K562 (cell line): Measurements from ENCODE around the gene RCE1. TPM values are rescaled to one million over a fixed set of nuclear protein-coding genes. Genes with fewer than 3 reads are reported as not detected.

Experiments
- ATAC-seq: fragments of 200-7000 bp; cut with Tn5 transposase; 3 replicates; pipeline ENCODE4 v1.9.1; 2020; ENCODE audit warnings: moderate library complexity
- BruUV-seq: library from RNA; stranded (reverse); fragments of 400-500 nt; replicated peaks from 2 replicates; lab custom pipeline; 2021; lab: Mats Ljungman, UMichigan
- CTCF ChIA-PET: fragments of 300-600 bp; formaldehyde crosslinking; extraction: SDS; loops from one replicate; lab custom pipeline; 2021; ENCODE audit warnings: low intra/inter-chr PET ratio; lab: Yijun Ruan, JAX
- POLR2A ChIA-PET: fragments of 300-600, 350-650 bp; sonication (Branson Sonifier 250); formaldehyde crosslinking; extraction: SDS; loops from one replicate; lab custom pipeline; 2021; ENCODE audit warnings: antibody characterized with exemption, inconsistent platforms; lab: Yijun Ruan, JAX
- DNase-seq, 4 experiments: peaks; one replicate each; pipeline versions ENCODE4 v3.0.0 to v3.0.0-alpha.2; 2011 to 2018; ENCODE audit warnings: low spot score in 3 of 4, mixed read lengths in 3 of 4; ENCODE audit errors: extremely low read depth in 1 of 4
- FAIRE-seq: peaks from 2 replicates; lab custom pipeline; 2011; peaks lifted over from hg19 to GRCh38; lab: Jason Lieb, UNC
- H2AFZ ChIP-seq: 2 replicates; pipeline ENCODE4 v1.6.0; 2011; ENCODE audit warnings: low read depth, low read length, control low read depth, inconsistent platforms
- H3K27ac ChIP-seq: fragments of 200-600 bp; 3 replicates; pipeline ENCODE4 v1.8.0; 2011; ENCODE audit warnings: low read depth, mild to moderate bottlenecking, control low read depth, inconsistent platforms, low read length, moderate library complexity, mixed read lengths; ENCODE audit errors: extremely low read depth
- H3K27me3 ChIP-seq, 2 experiments: fragments of 300-600 bp in 1 of 2; 2 replicates in 1 of 2; 3 replicates in 1 of 2; pipeline versions ENCODE4 v1.6.0 to v1.8.0; 2011; ENCODE audit warnings: inconsistent platforms in 2 of 2, low read length in 2 of 2, mild to moderate bottlenecking in 1 of 2, mixed read lengths in 1 of 2, moderate library complexity in 1 of 2; ENCODE audit not compliant: control insufficient read depth in 2 of 2, insufficient read depth in 2 of 2
- H3K36me3 ChIP-seq: fragments of 300-600 bp; 3 replicates; pipeline ENCODE4 v1.8.0; 2011; ENCODE audit warnings: mild to moderate bottlenecking, low read length, inconsistent platforms; ENCODE audit not compliant: control insufficient read depth, insufficient read depth
- H3K4me1 ChIP-seq, 2 experiments: fragments of 200-600 bp in 1 of 2; replicated peaks in 1 of 2; 2 replicates in 1 of 2; 3 replicates in 1 of 2; pipeline versions ENCODE4 v1.5.1 to v1.8.0; 2011; ENCODE audit warnings: inconsistent platforms in 2 of 2, low read length in 2 of 2, mild to moderate bottlenecking in 1 of 2, mixed read lengths in 1 of 2, moderate library complexity in 1 of 2; ENCODE audit not compliant: control insufficient read depth in 2 of 2, insufficient read depth in 2 of 2
- H3K4me2 ChIP-seq: 2 replicates; pipeline ENCODE4 v1.6.1; 2011; ENCODE audit warnings: low read length, control low read depth, inconsistent platforms, mixed read lengths; ENCODE audit not compliant: insufficient read depth
- H3K4me3 ChIP-seq: fragments of 200-600 bp; sonication (generic), shearing (Covaris generic); 2 replicates; pipeline ENCODE4 v1.5.1; 2016; ENCODE audit warnings: control low read depth, inconsistent platforms
- H3K79me2 ChIP-seq: fragments of 200-600 bp; 3 replicates; pipeline ENCODE4 v1.8.0; 2011; ENCODE audit warnings: low read length, inconsistent platforms; ENCODE audit not compliant: control insufficient read depth, insufficient read depth
- H3K9ac ChIP-seq, 2 experiments: 2 replicates each; pipeline versions ENCODE4 v1.6.0 to v1.6.1; 2011; ENCODE audit warnings: low read depth in 2 of 2, low read length in 2 of 2, control low read depth in 1 of 2, inconsistent platforms in 1 of 2, mild to moderate bottlenecking in 1 of 2, mixed read lengths in 1 of 2; ENCODE audit not compliant: insufficient read depth in 1 of 2
- H3K9me1 ChIP-seq: one replicate; pipeline ENCODE4 v1.6.0; 2011; ENCODE audit warnings: inconsistent platforms, mild to moderate bottlenecking, low read length, moderate library complexity; ENCODE audit not compliant: control insufficient read depth, insufficient read depth
- H3K9me3 ChIP-seq: replicated peaks from 2 replicates; pipeline ENCODE4 v1.5.1; 2011; ENCODE audit warnings: low read depth, low read length, inconsistent platforms; ENCODE audit not compliant: control insufficient read depth, insufficient read depth
- H4K20me1 ChIP-seq: replicated peaks from 2 replicates; pipeline ENCODE4 v1.6.1; 2011; ENCODE audit warnings: low read length, inconsistent platforms, mixed read lengths; ENCODE audit not compliant: control insufficient read depth, insufficient read depth
- MBD2 ChIP-seq: sonication (generic); IDR thresholded peaks from 2 replicates; pipeline ENCODE4 v1.6.1; 2016; ENCODE audit warnings: low read depth, borderline replicate concordance
- MCM3 ChIP-seq: fragments of 450-650 bp; IDR thresholded peaks from 2 replicates; pipeline ENCODE4 v1.6.1; 2016
- MIER1 ChIP-seq: fragments of 450-650 bp; IDR thresholded peaks from 2 replicates; pipeline ENCODE4 v1.6.1; 2016; ENCODE audit warnings: antibody characterized with exemption, mild to moderate bottlenecking, low read depth
- MLX ChIP-seq, 2 experiments: fragments of 450-650 bp in 1 of 2; sonication (generic) in 1 of 2; formaldehyde crosslinking; conservative IDR thresholded peaks; 2 replicates each; pipeline versions ENCODE4 v1.4.0 to v1.8.1; 2020 to 2022; ENCODE audit warnings: mild to moderate bottlenecking in 1 of 2, missing genetic modification reagents in 1 of 2
- MXI1 ChIP-seq: IDR thresholded peaks from 2 replicates; pipeline ENCODE4 v1.6.1; 2011; ENCODE audit warnings: low read depth, mild to moderate bottlenecking, improper control_type of control experiment, low read length
- RBM15 ChIP-seq: fragments of 200-400 bp; formaldehyde crosslinking; IDR thresholded peaks from 2 replicates; pipeline ENCODE4 v1.6.1; 2018; ENCODE audit warnings: mild to moderate bottlenecking, low read length, moderate library complexity; ENCODE audit not compliant: insufficient read depth
- TAF15 ChIP-seq: fragments of 200-400 bp; formaldehyde crosslinking; IDR thresholded peaks from 2 replicates; pipeline ENCODE4 v1.6.1; 2017; ENCODE audit warnings: mild to moderate bottlenecking, low read depth, low read length, moderate library complexity
- TEAD2 ChIP-seq: fragments of 450-650 bp; IDR thresholded peaks from 2 replicates; pipeline ENCODE4 v1.6.1; 2016; ENCODE audit warnings: missing genetic modification characterization, control low read depth, missing compliant biosample characterization
- USF1 ChIP-seq: sonication (generic); formaldehyde crosslinking; IDR thresholded peaks from 2 replicates; pipeline ENCODE4 v1.9.0; 2022; ENCODE audit warnings: mild to moderate bottlenecking, missing genetic modification reagents
- ZNF165 ChIP-seq: fragments of 250-450 bp; sonication (Bioruptor Pico); IDR thresholded peaks from 2 replicates; pipeline ENCODE4 v1.4.0; 2020; ENCODE audit warnings: borderline replicate concordance
- ZNF24 ChIP-seq: fragments of 450-650 bp; IDR thresholded peaks from 2 replicates; pipeline ENCODE4 v1.6.1; 2016
- ZNF282 ChIP-seq: sonication (generic); formaldehyde crosslinking; IDR thresholded peaks from 2 replicates; pipeline ENCODE4 v1.8.1; 2023; ENCODE audit warnings: missing genetic modification reagents
- WGBS: fragments of 100-300 bp; shearing (Covaris generic); methylation state at CpG from one replicate; pipeline ENCODE4 v1.1.6; 2016; ENCODE audit warnings: low coverage, mixed read lengths; ENCODE audit not compliant: insufficient coverage; ENCODE audit errors: missing lambda C conversion rate; 5-methylcytosine and 5-hydroxymethylcytosine counted together
- in situ Hi-C: fragments of 300-500 bp; cut with MboI; formaldehyde crosslinking; loops from 4 replicates; pipeline ENCODE4 v1.15.0; 2018; ENCODE audit warnings: inconsistent platforms, mixed read lengths
- intact Hi-C: fragments of 100-400 bp; cut with micrococcal nuclease; formaldehyde crosslinking; loops from 2 replicates; pipeline ENCODE4 v1.14.2; 2022
- polyA plus RNA-seq, 8 experiments: library from polyadenylated mRNA; depleted of rRNA in 4 of 8; stranded (reverse) in 5 of 8; unstranded in 3 of 8; fragments of >200 nt; fragmentation: Nextera tagmentation in 2 of 8; fragmentation: Illumina TruSeq in 1 of 8; extraction: Ambion mirVana in 2 of 8; extraction: Trizol in 1 of 8; gene quantifications; 2 replicates each; pipeline versions ENCODE4 v1.2.1 to v1.2.3, GENCODE V29; 2011 to 2014; ENCODE audit warnings: inconsistent platforms in 1 of 8, missing spikeins in 1 of 8
- total RNA-seq, 7 experiments: library from RNA; depleted of rRNA in 6 of 7; stranded (reverse); fragments of >200 nt in 6 of 7; fragmentation: Illumina TruSeq in 2 of 7; extraction: Trizol in 2 of 7; gene quantifications; 2 replicates each; pipeline versions ENCODE4 v1.2.1 to v1.2.3, GENCODE V29; 2011 to 2021; ENCODE audit warnings: low replicate concordance in 1 of 7
- TF ChIP-seq, protein P1 (sequence below): fragments of 250-450 bp; sonication (Bioruptor Pico); IDR thresholded peaks from 2 replicates; pipeline ENCODE4 v1.4.0; 2020; ENCODE audit warnings: mild to moderate bottlenecking, moderate library complexity
- TF ChIP-seq, protein P2 (sequence below): sonication (generic); formaldehyde crosslinking; IDR thresholded peaks from 2 replicates; pipeline ENCODE4 v1.8.1; 2022; ENCODE audit warnings: missing genetic modification reagents
- TF ChIP-seq, protein P3 (sequence below): fragments of 450-650 bp; formaldehyde crosslinking; IDR thresholded peaks from 2 replicates; pipeline ENCODE4 v1.4.0; 2022; ENCODE audit warnings: mild to moderate bottlenecking, moderate library complexity

RCE1 gene
- total and polyA plus RNA-seq, 9 of the 15 experiments (the other 6 are each of a cell fraction or from before 2014, with no cell fraction given) = 0.75 to 41.5 (median 15.1) TPM

DNA sequence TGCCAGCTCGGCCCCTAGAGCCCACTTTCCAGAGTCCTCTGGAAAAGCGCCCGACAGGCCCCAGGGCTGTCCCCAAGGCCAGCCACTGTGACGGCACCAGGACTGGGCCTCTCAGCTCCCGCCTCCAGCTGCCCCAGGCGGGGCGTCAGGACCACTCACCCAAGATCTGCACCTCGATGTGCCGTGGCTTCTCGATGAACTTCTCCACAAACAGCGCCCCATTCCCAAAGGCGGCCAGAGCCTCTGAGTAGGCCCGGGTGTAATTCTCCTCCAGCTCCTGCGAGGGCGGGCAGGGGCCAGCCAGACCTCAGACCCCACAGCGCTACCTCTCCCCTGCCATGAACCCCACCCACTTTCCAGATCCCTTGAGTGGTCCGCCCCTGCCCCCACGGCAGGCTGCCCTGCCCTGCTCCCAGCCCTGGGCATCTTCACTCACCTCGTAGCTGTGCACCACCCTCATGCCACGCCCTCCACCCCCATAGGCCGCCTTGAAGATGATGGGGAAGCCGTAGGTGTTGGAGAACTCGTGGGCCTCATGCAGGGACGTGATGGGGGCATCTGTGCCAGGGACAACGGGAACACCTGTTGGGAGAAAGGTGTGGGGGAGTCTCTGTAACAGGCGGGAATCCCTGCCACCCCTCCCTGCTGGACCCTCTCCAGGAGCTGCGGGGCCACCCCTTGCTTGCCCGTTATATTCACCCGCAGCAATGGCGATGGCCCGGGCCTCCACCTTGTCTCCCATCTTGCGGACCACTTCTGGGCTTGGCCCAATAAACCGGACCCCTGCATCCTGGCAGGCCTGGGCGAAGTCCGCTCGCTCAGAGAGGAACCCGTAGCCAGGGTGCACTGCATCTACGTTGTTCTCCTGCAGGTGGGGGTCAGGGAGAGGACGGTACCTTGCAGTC lies 27.6 kb downstream of the RCE1 start:
- WGBS = 92% methylated on average over 32 of the region's 39 CpGs
- CTCF ChIA-PET = no interaction called here
- no peak overlapping the region for H3K4me2 ChIP-seq
- H3K4me1 ChIP-seq = peaks cover 10 to 50% of the 10 kb centered on the region in 2 experiments; a peak in 4 of 5 replicates
- ATAC-seq = no peak
- no peak overlapping the region for H2AFZ ChIP-seq
- no peaks in the 10 kb centered on the region for H3K79me2 ChIP-seq
- no peak overlapping the region for H3K4me3 ChIP-seq
- no peaks in the 10 kb centered on the region for H3K27me3 ChIP-seq
- H4K20me1 ChIP-seq = no peaks in the 10 kb centered on the region
- H3K9ac ChIP-seq = peak overlapping the region in 1 of 2 experiments; percentile 20; a peak in 2 of 4 replicates
- in situ Hi-C loops = no loop called here
- TF ChIP-seq ZNF165 (CRISPR knock-in tag) = no peak
- no peak for TF ChIP-seq MIER1
- no peak for TF ChIP-seq MLX (CRISPR knock-in tag; conservative IDR thresholded peaks at IDR 0.05)
- no peak for TF ChIP-seq ZNF282 (CRISPR knock-in tag)
- TF ChIP-seq, protein P1, sequence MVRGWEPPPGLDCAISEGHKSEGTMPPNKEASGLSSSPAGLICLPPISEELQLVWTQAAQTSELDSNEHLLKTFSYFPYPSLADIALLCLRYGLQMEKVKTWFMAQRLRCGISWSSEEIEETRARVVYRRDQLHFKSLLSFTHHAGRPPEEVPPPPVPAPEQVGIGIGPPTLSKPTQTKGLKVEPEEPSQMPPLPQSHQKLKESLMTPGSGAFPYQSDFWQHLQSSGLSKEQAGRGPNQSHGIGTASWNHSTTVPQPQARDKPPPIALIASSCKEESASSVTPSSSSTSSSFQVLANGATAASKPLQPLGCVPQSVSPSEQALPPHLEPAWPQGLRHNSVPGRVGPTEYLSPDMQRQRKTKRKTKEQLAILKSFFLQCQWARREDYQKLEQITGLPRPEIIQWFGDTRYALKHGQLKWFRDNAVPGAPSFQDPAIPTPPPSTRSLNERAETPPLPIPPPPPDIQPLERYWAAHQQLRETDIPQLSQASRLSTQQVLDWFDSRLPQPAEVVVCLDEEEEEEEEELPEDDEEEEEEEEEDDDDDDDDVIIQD (CRISPR knock-in tag) = no peak
- TF ChIP-seq MXI1 = no peak
- TF ChIP-seq TAF15 = no peak
- no peak for TF ChIP-seq TEAD2 (tag)
- no peak for TF ChIP-seq MCM3
- TF ChIP-seq, protein P2, sequence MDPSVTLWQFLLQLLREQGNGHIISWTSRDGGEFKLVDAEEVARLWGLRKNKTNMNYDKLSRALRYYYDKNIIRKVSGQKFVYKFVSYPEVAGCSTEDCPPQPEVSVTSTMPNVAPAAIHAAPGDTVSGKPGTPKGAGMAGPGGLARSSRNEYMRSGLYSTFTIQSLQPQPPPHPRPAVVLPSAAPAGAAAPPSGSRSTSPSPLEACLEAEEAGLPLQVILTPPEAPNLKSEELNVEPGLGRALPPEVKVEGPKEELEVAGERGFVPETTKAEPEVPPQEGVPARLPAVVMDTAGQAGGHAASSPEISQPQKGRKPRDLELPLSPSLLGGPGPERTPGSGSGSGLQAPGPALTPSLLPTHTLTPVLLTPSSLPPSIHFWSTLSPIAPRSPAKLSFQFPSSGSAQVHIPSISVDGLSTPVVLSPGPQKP (CRISPR knock-in tag) = no peak
- no peak for TF ChIP-seq USF1 (CRISPR knock-in tag)
- TF ChIP-seq MBD2 = no peak
- TF ChIP-seq, protein P3, sequence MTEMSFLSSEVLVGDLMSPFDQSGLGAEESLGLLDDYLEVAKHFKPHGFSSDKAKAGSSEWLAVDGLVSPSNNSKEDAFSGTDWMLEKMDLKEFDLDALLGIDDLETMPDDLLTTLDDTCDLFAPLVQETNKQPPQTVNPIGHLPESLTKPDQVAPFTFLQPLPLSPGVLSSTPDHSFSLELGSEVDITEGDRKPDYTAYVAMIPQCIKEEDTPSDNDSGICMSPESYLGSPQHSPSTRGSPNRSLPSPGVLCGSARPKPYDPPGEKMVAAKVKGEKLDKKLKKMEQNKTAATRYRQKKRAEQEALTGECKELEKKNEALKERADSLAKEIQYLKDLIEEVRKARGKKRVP = no peak
- TF ChIP-seq RBM15 = no peak
- TF ChIP-seq ZNF24 = no peak
- TF ChIP-seq, all 486 proteins: peak for 0
- Histone ChIP-seq H3K36me3 (peaks cover 20% of the 10 kb centered on the region; the same call in 2 of the 3 replicates), H3K27ac (no peak overlapping the region), H3K9me3 (no peaks in the 10 kb centered on the region), H3K9me1 (no peaks in the 10 kb centered on the region)
- intact Hi-C loops = no loop called here
- POLR2A ChIA-PET = interaction anchor here (0.6 to 1.0 kb wide), 4 partner anchors 11 to 523 kb away, joined by 3 to 4 read pairs (median 3); partner anchors contain the start of gene B4GAT1
- BruUV-seq = no TSS peak
- FAIRE-seq = no peak
- no peak for DNase-seq
